K562 (cell line): ENCODE data around the gene CTIF. TPM values are rescaled to one million over a fixed set of nuclear protein-coding genes. Genes with fewer than 3 reads are reported as not detected.

Source experiments
- ARID3A ChIP-seq: IDR thresholded peaks from 2 replicates; pipeline ENCODE4 v1.6.1; 2012; ENCODE audit warnings: low read depth, low read length, improper control_type of control experiment, borderline replicate concordance
- CGGBP1 ChIP-seq: fragments of 250-450 bp; sonication (Bioruptor Pico); IDR thresholded peaks from 2 replicates; pipeline ENCODE4 v1.9.0; 2021; ENCODE audit warnings: mild to moderate bottlenecking
- GTF2B ChIP-seq: IDR thresholded peaks from 2 replicates; pipeline ENCODE4 v1.6.1; 2011; ENCODE audit not compliant: insufficient read length; ENCODE audit errors: extremely low read depth
- HEY1 ChIP-seq: fragments of 250-450 bp; sonication (Bioruptor Pico); IDR thresholded peaks from 2 replicates; pipeline ENCODE4 v1.5.0; 2020; ENCODE audit warnings: mild to moderate bottlenecking, moderate library complexity, borderline replicate concordance
- NCOA6 ChIP-seq: fragments of 450-650 bp; IDR thresholded peaks from 2 replicates; pipeline ENCODE4 v1.6.1; 2017; ENCODE audit warnings: mild to moderate bottlenecking
- PHF8 ChIP-seq: fragments of 200-600 bp; sonication (generic); IDR thresholded peaks from 2 replicates; pipeline ENCODE4 v1.6.1; 2012; ENCODE audit warnings: mixed run types, mild to moderate bottlenecking, inconsistent platforms, low read length, moderate library complexity, borderline replicate concordance
- PTTG1 ChIP-seq: fragments of 450-650 bp; IDR thresholded peaks from 2 replicates; pipeline ENCODE4 v1.6.1; 2016; ENCODE audit warnings: low read depth, mild to moderate bottlenecking, missing genetic modification characterization, missing compliant biosample characterization
- SOX6 ChIP-seq: fragments of 450-650 bp; IDR thresholded peaks from 2 replicates; pipeline ENCODE4 v1.6.1; 2014; ENCODE audit warnings: mild to moderate bottlenecking
- TCF7L2 ChIP-seq: fragments of 150-350 bp; IDR thresholded peaks from 2 replicates; pipeline ENCODE4 v1.6.1; 2016; ENCODE audit warnings: low read depth, mild to moderate bottlenecking, low read length, moderate library complexity
- THRAP3 ChIP-seq: fragments of 450-650 bp; IDR thresholded peaks from 2 replicates; pipeline ENCODE4 v1.6.1; 2016; ENCODE audit warnings: mild to moderate bottlenecking, inconsistent platforms, borderline replicate concordance
- ZBTB1 ChIP-seq: sonication (generic); formaldehyde crosslinking; IDR thresholded peaks from 2 replicates; pipeline ENCODE4 v1.8.1; 2023; ENCODE audit warnings: missing genetic modification reagents, low read depth, mild to moderate bottlenecking, borderline replicate concordance
- ZFPM2 ChIP-seq: fragments of 250-450 bp; sonication (Bioruptor Pico); IDR thresholded peaks from 2 replicates; pipeline ENCODE4 v1.5.1; 2022; ENCODE audit warnings: mild to moderate bottlenecking
- ZNF146 ChIP-seq: IDR thresholded peaks from one replicate; pipeline ENCODE4 v1.6.1; 2018; ENCODE audit warnings: missing compliant biosample characterization; ENCODE audit not compliant: unreplicated experiment
- ZNF184 ChIP-seq: sonication (generic); formaldehyde crosslinking; IDR thresholded peaks from 2 replicates; pipeline ENCODE4 v1.5.0; 2020; ENCODE audit warnings: missing genetic modification reagents
- ZNF76 ChIP-seq: fragments of 250-450 bp; sonication (Bioruptor Pico); IDR thresholded peaks from 2 replicates; pipeline ENCODE4 v1.4.0; 2020; ENCODE audit warnings: mild to moderate bottlenecking, moderate library complexity, borderline replicate concordance
- polyA plus RNA-seq, 8 experiments: library from polyadenylated mRNA; depleted of rRNA in 4 of 8; stranded (reverse) in 5 of 8; unstranded in 3 of 8; fragments of >200 nt; fragmentation: Nextera tagmentation in 2 of 8; fragmentation: Illumina TruSeq in 1 of 8; extraction: Ambion mirVana in 2 of 8; extraction: Trizol in 1 of 8; gene quantifications; 2 replicates each; pipeline versions ENCODE4 v1.2.1 to v1.2.3, GENCODE V29; 2011 to 2014; ENCODE audit warnings: inconsistent platforms in 1 of 8, missing spikeins in 1 of 8
- total RNA-seq, 7 experiments: library from RNA; depleted of rRNA in 6 of 7; stranded (reverse); fragments of >200 nt in 6 of 7; fragmentation: Illumina TruSeq in 2 of 7; extraction: Trizol in 2 of 7; gene quantifications; 2 replicates each; pipeline versions ENCODE4 v1.2.1 to v1.2.3, GENCODE V29; 2011 to 2021; ENCODE audit warnings: low replicate concordance in 1 of 7

Gene CTIF
- total and polyA plus RNA-seq, 9 of the 15 experiments (the other 6 are each of a cell fraction or from before 2014, with no cell fraction given) = 0.17 to 11.5 (median 2.2) TPM

GRCh38 chr18:48781163-48781987 is 242.5 kb downstream of the CTIF start (continued):
- no peak for TF ChIP-seq PTTG1 (tag)
- 0 out of 2 replicates have a peak, but pooled peaks have one; percentile 15 for TF ChIP-seq ARID3A
- TF ChIP-seq SOX6 = peak; percentile 93
- TF ChIP-seq CGGBP1 (CRISPR knock-in tag) = no peak
- TF ChIP-seq ZBTB1 (CRISPR knock-in tag) = peak; percentile 75; the same call in 1 of the 2 replicates
- no peak; the same call in 1 of the 2 replicates for TF ChIP-seq PHF8
- no peak for TF ChIP-seq GTF2B
- TF ChIP-seq HEY1 (CRISPR knock-in tag) = no peak
- no peak for TF ChIP-seq ZNF184
- TF ChIP-seq NCOA6 = no peak
- TF ChIP-seq TCF7L2 = no peak; the same call in 1 of the 2 replicates
- no peak for TF ChIP-seq ZFPM2 (CRISPR knock-in tag)
- no peak for TF ChIP-seq ZNF76 (CRISPR knock-in tag)
- no peak for TF ChIP-seq THRAP3
- TF ChIP-seq ZNF146 (CRISPR knock-in tag) = no peak
- TF ChIP-seq, all 486 proteins: peak for 146
